Cardiac septum (tissue), 1 donor: ENCODE measurements around the gene EYS. TPM values are rescaled to one million over a fixed set of nuclear protein-coding genes. Genes with fewer than 3 reads are reported as not detected.

Experiments
- DNase-seq: peaks from one replicate; pipeline ENCODE4 v3.0.0-alpha.2; 2020; ENCODE audit warnings: low spot score
- intact Hi-C: fragments of 100-400 bp; cut with DNase I; formaldehyde crosslinking; loops from one replicate; pipeline ENCODE4 v1.14.0; 2022
- total RNA-seq: library from RNA; stranded (reverse); fragmentation: NEBNext Ultra II Directional; extraction: Animal tissue kit (Norgen Biotek cat#: 25700); gene quantifications from one replicate; pipeline ENCODE4 v1.2.1, GENCODE V29; 2021
- donor health status: DM: no; HTN: no; CAD: no.

Gene EYS
- total RNA-seq, 1 donor from 2014 or later: 0.24 TPM

DNA sequence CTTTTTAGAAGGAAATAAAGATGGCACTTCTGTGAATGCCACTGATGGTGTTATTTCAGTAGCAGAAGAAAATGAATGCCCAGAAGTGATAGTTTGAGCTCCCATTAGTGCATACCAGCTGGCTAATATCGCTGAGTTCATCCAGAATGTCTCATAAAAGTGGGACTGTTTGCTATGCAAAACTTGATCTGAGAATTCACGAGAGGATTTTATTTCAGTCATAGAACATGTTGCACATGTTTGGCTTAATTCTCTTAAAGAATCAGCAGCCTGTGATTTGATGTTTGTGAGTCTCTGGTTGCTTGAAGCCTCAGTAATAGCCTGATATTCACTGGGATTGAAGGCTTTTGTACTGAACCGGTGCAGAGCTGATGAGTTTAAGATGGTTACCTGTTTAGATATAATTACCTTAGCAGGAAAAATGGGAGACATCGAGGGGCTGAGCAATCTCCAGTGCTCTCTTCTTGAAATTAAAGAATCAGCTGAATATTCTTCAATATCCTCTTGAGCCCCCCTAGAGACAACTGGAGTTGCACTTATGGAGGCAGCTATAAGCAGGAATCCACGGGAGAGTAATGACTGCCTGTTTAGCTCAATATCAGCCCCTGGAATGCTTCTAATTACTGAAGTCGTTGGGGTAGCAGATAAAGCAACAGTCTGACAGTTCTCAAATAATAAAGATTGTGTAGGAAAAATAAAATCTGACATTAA is 1115.9 kb downstream of the EYS start:
- intact Hi-C loops: no loop called here
- no peak for DNase-seq

DNA sequence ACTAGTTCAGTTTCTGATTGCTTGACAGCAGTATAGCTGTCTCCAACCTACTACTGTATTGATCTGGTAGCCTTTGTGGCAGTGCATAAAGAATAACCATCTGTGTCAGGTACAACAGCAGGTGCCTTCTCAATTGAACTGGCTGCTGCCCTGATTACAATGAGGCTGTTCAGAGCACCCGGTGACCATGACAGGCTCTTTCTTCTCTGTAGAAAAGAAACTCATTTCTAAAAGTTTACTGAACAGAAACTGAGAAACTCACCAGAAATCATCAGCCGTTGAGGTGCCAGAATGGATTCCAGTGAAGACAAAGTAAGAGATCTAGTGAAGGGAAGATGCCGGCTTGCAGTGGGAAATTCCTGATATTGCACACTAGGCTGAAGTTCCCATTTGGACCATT is 1117.1 kb downstream of the EYS start:
- DNase-seq: no peak
- intact Hi-C loops: no loop called here

DNA sequence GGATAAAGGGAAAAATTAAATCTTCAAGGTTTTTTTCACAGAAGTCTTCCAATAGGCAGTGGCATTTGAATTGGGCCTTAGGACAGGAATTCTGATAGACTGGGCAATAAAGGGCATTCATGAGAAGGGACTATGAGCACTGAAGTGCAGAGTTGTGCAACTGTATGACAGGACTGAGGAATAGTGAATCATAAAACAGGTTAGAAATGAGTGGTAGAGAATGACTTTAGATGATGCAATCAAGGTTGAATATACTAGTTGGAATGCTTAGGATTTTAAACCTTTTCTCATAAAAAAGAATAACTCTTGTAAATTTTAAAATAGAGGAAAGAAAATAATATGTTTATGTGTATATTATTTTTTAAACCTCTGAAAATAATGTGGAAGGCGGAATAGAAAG is 1126.7 kb downstream of the EYS start:
- no peak for DNase-seq
- intact Hi-C loops: no loop called here

DNA sequence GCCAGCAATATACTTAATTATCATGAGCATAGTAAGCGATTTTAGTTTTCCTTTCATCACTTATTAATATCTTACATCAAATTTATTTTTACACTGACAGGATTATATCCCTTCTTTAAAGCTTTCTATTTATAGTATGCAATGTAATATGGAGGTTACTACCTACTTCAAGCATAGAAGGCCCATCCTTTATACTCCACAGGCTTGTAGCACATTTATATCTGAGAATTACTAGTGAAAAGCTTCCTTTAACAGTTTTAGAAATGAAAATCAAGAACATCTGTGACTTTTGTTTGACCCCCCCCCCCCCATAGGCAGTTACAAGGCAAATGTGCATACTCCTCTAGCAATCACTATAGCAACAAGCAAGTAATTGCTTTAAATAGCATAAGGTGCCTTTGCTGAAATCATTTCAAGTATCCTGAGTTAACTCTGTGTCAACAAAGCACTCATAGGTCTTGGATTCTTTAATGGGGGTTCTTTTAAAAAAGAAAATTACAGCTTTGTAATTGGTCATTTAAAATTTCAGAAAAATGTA is 1153.7 kb downstream of the EYS start:
- no peak for DNase-seq
- intact Hi-C loops: no loop called here

DNA sequence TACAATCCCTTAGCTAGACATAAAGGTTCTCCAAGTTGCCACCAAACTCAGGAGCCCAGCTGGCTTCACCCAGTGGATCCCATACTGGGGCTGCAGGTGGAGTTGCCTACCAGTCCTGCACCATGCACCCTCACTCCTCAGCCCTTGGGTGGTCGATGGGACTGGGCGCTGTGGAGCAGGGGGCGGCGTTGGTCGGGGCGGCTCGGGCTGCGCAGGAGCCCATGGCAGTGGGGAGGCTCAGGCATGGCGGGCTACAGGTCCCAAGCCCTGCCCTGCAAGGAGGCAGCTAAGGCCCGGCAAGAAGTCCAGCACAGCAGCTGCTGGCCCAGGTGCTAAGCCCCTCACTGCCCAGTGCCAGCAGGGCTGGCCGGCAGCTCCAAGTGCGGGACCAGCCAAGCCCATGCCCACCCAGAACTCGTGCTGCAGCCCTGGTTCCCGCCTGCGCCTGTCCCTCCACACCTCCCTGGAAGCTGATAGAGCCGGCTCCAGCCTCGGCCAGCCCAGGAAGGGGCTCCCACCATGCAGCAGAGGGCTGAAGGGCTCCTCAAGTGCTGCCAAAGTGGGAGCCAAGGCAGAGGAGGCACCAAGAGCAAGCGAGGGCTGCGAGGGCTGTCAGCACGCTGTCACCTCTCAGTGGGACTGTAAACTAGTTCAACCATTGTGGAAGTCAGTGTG is 1159.3 kb downstream of the EYS start:
- no peak for DNase-seq
- intact Hi-C loops: no loop called here

DNA sequence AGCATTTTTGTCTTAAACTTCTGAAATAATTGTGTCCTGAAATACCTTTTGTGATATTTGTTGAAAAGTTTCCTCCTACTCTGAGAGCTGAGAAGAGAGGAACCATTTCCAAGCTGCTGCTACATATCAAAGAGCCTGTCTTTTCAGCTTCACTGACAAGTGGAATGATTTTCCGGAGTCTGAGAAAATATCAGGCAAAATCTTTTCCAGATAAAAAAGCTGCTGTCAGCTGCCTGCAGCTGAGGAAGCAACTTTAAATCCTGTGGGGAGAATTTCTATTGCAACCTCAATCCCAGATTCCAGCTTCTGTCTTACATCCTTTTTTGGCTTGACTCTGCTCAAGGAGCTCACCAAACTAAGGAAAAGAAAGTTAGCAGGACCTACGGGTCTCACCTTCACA is 1167.1 kb downstream of the EYS start:
- intact Hi-C loops: no loop called here
- no peak for DNase-seq

DNA sequence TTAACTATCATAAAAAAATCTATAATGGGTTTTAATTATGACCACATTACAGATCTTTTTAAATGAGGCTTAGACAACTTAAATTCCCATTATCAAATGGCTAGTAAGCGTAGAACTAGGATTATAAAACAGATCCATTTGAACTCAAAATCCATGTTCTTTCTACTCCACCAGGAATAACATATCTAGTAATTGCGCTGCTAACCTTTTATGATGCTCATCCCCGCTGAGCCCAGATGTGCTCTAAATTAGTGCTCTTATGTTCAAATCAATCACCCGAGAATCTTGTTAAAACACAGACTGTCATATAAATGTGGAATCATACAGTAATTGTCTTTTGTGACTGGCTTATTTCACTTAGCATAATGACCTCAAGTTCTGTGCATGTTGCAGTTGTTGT is 1168.3 kb downstream of the EYS start:
- intact Hi-C loops: no loop called here
- DNase-seq: no peak

DNA sequence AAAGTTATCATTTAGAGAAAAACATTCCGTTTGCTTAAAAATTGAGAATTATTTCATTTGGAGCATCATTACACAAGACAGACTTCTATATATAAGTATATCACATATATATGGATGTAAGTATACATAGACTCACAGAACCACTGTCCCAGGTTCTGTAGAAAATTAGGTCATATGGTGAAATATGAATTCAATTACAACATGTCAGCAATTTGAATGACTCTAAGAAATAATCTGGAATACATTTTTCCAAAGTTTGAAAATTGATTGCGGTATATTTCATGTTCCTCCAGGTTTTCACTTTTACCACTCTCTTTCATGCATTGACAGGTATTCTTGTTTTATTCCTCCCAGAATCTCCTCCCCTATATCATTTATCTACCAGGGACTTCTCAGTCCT is 1179.1 kb downstream of the EYS start:
- DNase-seq: no peak
- intact Hi-C loops: no loop called here

DNA sequence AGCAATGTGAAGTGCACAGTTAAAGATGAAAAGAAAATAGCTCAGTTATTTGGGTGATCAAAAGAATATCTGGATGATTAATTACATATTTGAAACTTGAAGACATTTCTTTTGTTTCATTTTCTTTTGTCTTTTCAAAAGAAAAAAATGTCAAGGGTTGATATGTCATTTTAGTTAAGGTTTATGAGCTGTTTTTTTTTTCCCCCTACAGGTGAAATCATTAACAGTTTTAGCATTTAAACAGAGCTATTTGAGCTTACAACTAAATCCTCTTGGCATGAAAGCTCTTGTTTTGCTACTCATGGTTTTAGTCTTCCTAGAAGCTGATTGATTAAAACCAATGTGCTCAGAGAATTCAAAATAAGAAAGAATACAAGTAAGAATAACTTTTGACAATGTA is 1184.2 kb downstream of the EYS start:
- no peak for DNase-seq
- intact Hi-C loops: no loop called here

DNA sequence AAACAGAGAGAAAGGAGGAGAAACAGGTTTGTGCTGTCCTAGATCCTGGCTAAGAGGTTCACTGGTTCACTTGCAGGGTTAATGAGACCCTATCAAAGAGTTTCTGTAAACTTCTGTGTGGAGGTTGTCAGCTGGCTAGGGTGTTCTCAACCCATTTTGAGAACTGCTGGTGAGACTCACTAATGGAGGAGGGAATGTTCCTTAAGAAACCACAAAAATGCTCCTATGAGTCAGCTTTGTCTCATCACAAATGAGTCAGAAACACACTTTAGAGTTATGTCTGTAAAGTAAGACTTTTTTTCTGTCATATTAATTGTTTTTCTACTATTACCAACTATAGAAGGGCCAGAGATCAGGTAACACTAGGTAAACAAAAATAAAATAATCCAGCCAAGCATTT is 1187.0 kb downstream of the EYS start:
- DNase-seq: no peak

DNA sequence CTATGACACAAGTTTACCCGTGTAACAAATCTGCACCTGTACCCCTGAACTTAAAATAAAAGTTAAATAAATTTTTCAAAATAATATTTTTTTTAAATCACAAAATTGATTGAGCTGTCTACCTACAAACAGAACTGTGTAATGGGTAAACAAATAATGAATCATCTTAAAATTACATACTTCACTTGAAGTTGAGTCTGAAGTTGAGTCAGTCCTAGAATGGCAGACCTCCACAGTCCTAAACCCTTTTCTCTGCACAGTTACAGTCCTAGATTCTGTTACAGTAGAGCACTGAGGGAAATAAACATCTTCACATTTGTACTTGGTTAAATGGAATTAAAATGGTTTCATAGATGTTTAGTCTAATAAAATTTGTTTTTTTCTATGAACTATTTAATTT is 1190.6 kb downstream of the EYS start:
- no peak for DNase-seq

More for the DNA sequence above, 1187.0 kb downstream of the EYS start:
- intact Hi-C loops: no loop called here

DNA sequence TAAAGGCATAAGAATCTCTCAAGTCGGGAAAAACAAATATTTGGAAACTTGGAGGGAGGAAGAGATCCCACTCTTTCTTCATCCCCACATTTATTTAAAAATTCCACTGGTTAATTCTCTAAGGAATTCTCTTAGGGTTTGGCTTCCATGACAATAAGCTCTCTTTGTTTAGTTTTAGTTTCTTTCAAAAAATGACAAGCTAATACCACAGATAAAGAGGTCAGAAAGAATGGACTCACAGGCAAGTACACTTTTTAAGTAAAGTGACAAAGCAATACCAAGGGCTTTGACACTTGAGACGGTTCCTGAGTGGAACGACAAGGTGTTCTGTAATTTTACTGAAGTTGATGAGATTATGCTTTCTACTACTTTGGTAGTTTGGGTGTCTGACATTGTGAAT is 1199.4 kb downstream of the EYS start:
- no peak for DNase-seq
- intact Hi-C loops: no loop called here

More for the DNA sequence above, 1190.6 kb downstream of the EYS start:
- intact Hi-C loops: no loop called here

DNA sequence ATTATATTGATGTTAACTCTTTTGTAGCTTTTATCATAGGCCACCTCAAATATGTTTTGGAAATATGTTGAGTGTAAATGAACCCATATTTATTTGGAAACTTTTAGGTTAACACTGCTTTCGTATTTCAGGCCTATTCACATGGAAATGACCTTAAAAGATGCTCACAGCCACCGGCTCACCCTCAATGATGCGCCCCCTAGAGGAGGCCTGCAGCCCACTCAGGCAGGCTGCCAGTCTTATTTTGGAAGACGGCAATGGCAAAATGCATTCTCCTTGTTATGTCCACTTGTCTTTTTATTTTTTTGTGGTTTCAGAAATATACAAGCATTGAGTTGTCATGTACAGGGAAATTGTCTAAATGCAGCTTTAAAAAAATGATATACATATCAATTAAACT is 1201.7 kb downstream of the EYS start:
- intact Hi-C loops: no loop called here
- no peak for DNase-seq

DNA sequence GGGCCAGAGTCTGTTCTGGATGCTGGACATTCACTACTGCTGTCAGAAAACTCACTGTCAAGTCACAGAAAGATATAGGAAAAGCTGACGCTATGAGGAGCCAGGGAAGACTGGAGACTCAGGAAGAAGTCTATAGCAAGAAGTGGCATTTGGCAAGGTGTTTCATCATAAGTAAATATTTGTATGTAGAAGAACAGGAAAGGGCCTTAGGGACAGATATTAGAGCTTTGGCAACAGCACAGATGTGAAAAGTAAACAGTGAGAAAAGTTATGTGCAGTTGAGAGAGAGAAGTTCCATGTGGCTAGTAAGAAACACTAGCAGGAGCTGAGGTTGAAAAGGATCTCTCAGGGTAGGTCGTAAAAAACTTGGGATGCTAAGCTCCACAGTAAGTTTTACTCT is 1202.5 kb downstream of the EYS start:
- intact Hi-C loops: no loop called here
- DNase-seq: no peak

DNA sequence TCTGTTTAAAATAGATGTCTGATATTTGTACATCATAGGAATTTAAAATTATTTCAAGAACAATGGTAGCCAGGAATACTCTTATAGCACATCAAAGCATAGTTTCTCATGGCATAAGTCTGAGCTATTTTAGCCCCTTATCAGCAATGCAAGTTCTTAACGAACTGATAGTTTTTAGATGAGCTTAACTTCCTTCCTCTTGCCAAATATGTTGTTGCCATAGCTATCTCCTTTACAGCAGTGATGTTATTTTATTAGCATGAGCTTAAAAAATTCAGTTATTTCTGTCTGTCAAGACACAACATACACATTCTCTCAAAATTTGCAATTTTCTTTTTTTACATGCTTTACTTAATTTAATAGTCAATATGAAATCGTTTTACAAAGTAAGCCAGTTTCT is 1204.2 kb downstream of the EYS start:
- intact Hi-C loops: no loop called here
- no peak for DNase-seq

DNA sequence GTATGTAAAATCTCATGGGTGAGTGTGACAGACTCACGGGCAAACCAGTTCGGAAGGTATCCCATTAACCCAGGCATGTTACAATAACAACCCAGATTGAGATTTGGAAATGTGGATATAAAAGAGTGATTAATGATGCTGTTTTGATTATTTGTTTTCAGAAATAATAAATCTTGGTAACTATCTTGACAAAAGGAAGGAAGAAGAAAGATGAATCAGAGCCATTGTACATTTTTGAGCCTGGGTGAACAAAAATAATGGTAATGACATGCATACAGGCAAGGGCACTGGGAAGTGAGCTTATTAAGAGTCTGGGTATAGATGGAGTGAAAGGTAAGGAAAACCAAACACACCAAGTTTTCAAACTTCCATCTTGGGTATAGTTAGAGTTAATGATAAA is 1209.4 kb downstream of the EYS start:
- intact Hi-C loops: no loop called here
- DNase-seq: no peak

DNA sequence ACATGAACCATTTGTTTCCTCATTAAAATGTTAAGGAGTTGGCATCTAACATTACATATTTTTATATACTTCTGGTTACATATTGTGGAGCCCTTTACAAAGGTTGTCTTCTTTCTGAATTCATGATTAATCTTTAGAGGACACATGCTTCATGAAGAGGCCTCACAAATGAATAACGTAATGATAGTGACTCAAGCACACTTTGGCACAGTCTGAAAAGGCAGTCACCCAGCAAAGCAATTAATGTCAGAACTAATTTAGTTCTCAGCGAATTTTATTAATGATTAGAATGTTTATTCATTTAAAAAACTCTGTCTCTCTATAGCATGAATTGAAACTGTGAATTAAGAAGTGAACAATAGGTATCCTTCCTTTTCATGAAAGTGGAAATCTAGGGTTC is 1217.3 kb downstream of the EYS start:
- DNase-seq: no peak
- intact Hi-C loops: no loop called here

DNA sequence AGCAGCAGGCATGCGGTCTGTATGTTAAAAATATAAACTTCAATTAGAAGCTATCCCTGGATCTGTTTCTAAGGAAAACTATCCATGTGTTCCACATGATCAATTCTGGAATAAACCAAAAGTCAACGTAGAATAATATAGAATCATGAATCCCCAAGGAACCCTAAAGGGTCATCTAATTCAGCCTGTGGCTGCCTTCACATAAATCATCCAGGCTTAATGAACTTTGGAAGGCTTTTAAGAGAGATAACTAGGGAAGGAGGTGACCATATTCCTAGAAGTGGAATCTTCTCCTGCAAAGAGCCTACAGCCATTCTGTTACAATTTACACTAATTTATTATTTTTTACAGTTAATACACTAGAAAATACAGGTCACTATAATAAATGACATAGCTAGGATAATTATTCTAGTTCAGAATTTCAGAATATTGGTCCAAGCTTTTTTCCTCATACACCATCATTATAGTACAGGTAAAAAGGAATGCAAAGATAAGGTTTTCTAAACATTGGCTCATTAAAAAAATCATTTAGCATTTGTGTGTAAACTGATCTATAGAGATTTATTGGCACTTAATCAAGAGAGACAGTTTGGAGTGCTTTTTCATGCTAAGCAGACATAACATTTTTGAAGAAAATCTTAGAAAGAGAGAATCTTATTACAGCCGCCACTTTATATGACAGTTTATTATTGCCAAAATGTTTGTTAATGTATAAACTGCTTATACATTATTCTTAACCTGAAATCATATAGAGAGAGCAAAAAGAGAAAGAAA is 1220.3 kb downstream of the EYS start:
- no peak for DNase-seq
- intact Hi-C loops: no loop called here

DNA sequence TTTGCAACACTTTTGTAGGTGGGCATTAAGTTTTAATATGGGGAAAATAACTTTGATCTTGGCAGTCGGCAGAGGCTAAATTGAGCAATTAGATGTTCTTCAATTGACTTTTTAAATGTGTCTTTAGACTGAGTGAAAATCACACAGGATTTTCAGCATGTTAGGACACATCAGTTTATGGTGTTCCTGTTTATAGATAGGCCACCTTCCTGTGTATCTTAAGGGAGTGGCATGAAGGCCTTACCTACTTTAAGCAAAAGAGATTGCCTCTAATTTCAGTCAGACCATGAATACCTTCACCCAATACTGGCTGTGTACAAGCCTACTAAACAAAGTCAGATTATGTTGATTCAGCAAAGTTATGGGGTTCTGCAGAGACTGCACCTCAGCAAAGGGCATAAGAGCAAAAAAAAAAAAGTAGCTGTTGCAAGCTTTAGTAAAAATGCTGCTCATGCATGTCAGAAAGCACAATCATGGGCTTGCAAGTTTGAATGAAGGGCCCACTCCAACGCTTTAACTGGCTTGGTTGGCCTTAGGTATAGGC is 1223.0 kb downstream of the EYS start:
- intact Hi-C loops: no loop called here

DNA sequence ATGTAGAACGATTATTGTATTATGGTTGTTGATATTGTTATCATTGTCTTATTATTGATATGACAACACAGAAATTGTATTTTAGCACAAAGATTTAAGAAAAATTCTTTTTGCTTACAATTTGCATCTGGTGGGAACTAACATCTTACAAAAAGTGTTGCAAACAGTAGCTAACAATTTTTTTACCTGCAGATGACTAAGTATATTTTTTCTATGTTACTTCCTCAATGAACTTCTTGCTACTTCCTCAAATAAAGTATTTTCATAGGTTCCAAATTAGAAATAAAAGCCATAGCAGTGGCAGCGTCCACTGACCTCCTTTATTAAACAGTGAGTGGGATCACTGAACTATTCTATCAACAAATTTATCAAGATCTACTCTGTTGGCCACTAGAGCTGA is 1224.4 kb downstream of the EYS start:
- no peak for DNase-seq
- intact Hi-C loops: no loop called here

More for the DNA sequence above, 1223.0 kb downstream of the EYS start:
- no peak for DNase-seq
